H9 (cell line): ENCODE data around the gene C9. TPM values are rescaled to one million over a fixed set of nuclear protein-coding genes. Genes with fewer than 3 reads are reported as not detected.

Experiments
- DNase-seq: peaks from one replicate; pipeline ENCODE4 v3.0.0-alpha.2; 2017
- H2AFZ ChIP-seq: one replicate; pipeline ENCODE4 v1.6.1; 2013; ENCODE audit warnings: mild to moderate bottlenecking, low read length, control low read depth, moderate library complexity
- H2AK5ac ChIP-seq: 2 replicates; pipeline ENCODE4 v1.6.1; 2013; ENCODE audit warnings: low read length, control low read depth, mixed read lengths; ENCODE audit not compliant: insufficient read length
- H2BK120ac ChIP-seq: one replicate; pipeline ENCODE4 v1.6.1; 2013; ENCODE audit warnings: low read depth, mild to moderate bottlenecking, low read length, control low read depth, inconsistent platforms; ENCODE audit not compliant: poor library complexity, severe bottlenecking
- H2BK12ac ChIP-seq: 2 replicates; pipeline ENCODE4 v1.6.1; 2013; ENCODE audit warnings: low read length, control low read depth, mixed read lengths, low read depth; ENCODE audit not compliant: insufficient read length
- H2BK15ac ChIP-seq: 2 replicates; pipeline ENCODE4 v1.6.1; 2013; ENCODE audit warnings: low read depth, low read length, control low read depth
- H2BK20ac ChIP-seq: one replicate; pipeline ENCODE4 v1.6.1; 2013; ENCODE audit warnings: low read depth, mild to moderate bottlenecking, low read length, control low read depth, inconsistent platforms; ENCODE audit not compliant: poor library complexity, severe bottlenecking
- H2BK5ac ChIP-seq: 2 replicates; pipeline ENCODE4 v1.6.1; 2013; ENCODE audit warnings: low read length, control low read depth, mixed read lengths; ENCODE audit not compliant: insufficient read length
- H3K14ac ChIP-seq: 2 replicates; pipeline ENCODE4 v1.6.1; 2013; ENCODE audit warnings: low read length, control low read depth; ENCODE audit not compliant: insufficient read depth
- H3K18ac ChIP-seq: 2 replicates; pipeline ENCODE4 v1.6.1; 2013; ENCODE audit warnings: low read depth, mild to moderate bottlenecking, mixed read lengths, low read length, control low read depth; ENCODE audit not compliant: insufficient read length
- H3K23ac ChIP-seq: 2 replicates; pipeline ENCODE4 v1.6.1; 2013; ENCODE audit warnings: low read length, control low read depth, mixed read lengths, low read depth; ENCODE audit not compliant: insufficient read length
- H3K23me2 ChIP-seq: 2 replicates; pipeline ENCODE4 v1.6.1; 2013; ENCODE audit warnings: low read depth, mild to moderate bottlenecking, mixed read lengths, low read length, control low read depth; ENCODE audit not compliant: insufficient read length, poor library complexity, severe bottlenecking
- H3K27ac ChIP-seq: 2 replicates; pipeline ENCODE4 v1.5.1; 2013; ENCODE audit warnings: low read length, control low read depth, mixed read lengths, low read depth; ENCODE audit not compliant: insufficient read length
- H3K27me3 ChIP-seq: 2 replicates; pipeline ENCODE4 v1.6.1; 2013; ENCODE audit warnings: low read length, control low read depth, inconsistent platforms; ENCODE audit not compliant: insufficient read depth
- H3K4ac ChIP-seq: 2 replicates; pipeline ENCODE4 v1.6.1; 2013; ENCODE audit warnings: low read depth, mild to moderate bottlenecking, control low read depth, inconsistent platforms, low read length, moderate library complexity
- H3K4me1 ChIP-seq: 2 replicates; pipeline ENCODE4 v1.6.1; 2013; ENCODE audit warnings: low read length, control low read depth, inconsistent platforms; ENCODE audit not compliant: insufficient read depth
- H3K4me2 ChIP-seq: 2 replicates; pipeline ENCODE4 v1.6.1; 2013; ENCODE audit warnings: low read length, control low read depth, mixed read lengths; ENCODE audit not compliant: insufficient read length, insufficient read depth
- H3K56ac ChIP-seq: 2 replicates; pipeline ENCODE4 v1.6.1; 2013; ENCODE audit warnings: low read depth, mild to moderate bottlenecking, mixed read lengths, low read length, control low read depth; ENCODE audit not compliant: insufficient read length
- H3K79me1 ChIP-seq: 2 replicates; pipeline ENCODE4 v1.6.1; 2013; ENCODE audit warnings: low read depth, mild to moderate bottlenecking, moderate library complexity, low read length, control low read depth, inconsistent platforms; ENCODE audit not compliant: insufficient read depth, poor library complexity, severe bottlenecking
- H3K79me2 ChIP-seq: 2 replicates; pipeline ENCODE4 v1.6.1; 2013; ENCODE audit warnings: low read length, control low read depth, inconsistent platforms; ENCODE audit not compliant: insufficient read depth
- H3K9ac ChIP-seq: 2 replicates; pipeline ENCODE4 v1.6.1; 2013; ENCODE audit warnings: low read length, control low read depth, mixed read lengths; ENCODE audit not compliant: insufficient read length; ENCODE audit errors: extremely low read depth
- H3K9me3 ChIP-seq: one replicate; pipeline ENCODE4 v1.6.1; 2013; ENCODE audit warnings: low read depth, low read length, inconsistent platforms; ENCODE audit not compliant: control insufficient read depth
- H3T11ph ChIP-seq: one replicate; pipeline ENCODE4 v1.6.1; 2013; ENCODE audit warnings: mild to moderate bottlenecking, low read length, control low read depth, inconsistent platforms
- H4K20me1 ChIP-seq: one replicate; pipeline ENCODE4 v1.6.1; 2013; ENCODE audit not compliant: control insufficient read depth, insufficient read length, insufficient read depth
- H4K5ac ChIP-seq: 2 replicates; pipeline ENCODE4 v1.6.1; 2013; ENCODE audit warnings: low read depth, mild to moderate bottlenecking, mixed read lengths, low read length, control low read depth; ENCODE audit not compliant: insufficient read length
- H4K8ac ChIP-seq: replicated peaks from 2 replicates; pipeline ENCODE4 v1.6.1; 2013; ENCODE audit warnings: low read length, control low read depth, mixed read lengths, low read depth; ENCODE audit not compliant: insufficient read length
- H4K91ac ChIP-seq: 2 replicates; pipeline ENCODE4 v1.6.1; 2013; ENCODE audit warnings: low read depth, mild to moderate bottlenecking, moderate library complexity, mixed read lengths, low read length, control low read depth; ENCODE audit not compliant: insufficient read length
- H3K27ac Mint-ChIP-seq, 3 experiments: 2 replicates in 2 of 3; 3 replicates in 1 of 3; pipeline ENCODE4 v1.8.0; 2020 to 2021; ENCODE audit warnings: mixed read lengths in 3 of 3, mild to moderate bottlenecking in 1 of 3, moderate library complexity in 1 of 3
- H3K27me3 Mint-ChIP-seq: 2 replicates; pipeline ENCODE4 v1.8.0; 2021; ENCODE audit warnings: low read depth, mild to moderate bottlenecking, moderate library complexity, mixed read lengths
- H3K36me3 Mint-ChIP-seq, 3 experiments: 2 replicates in 2 of 3; 3 replicates in 1 of 3; pipeline ENCODE4 v1.8.0; 2020 to 2021; ENCODE audit warnings: low read depth in 3 of 3, mixed read lengths in 3 of 3; ENCODE audit not compliant: insufficient read depth in 1 of 3
- H3K4me1 Mint-ChIP-seq, 2 experiments: 2 replicates each; pipeline ENCODE4 v1.8.0; 2020; ENCODE audit warnings: mixed read lengths in 2 of 2
- H3K4me3 Mint-ChIP-seq, 2 experiments: 2 replicates in 1 of 2; 3 replicates in 1 of 2; pipeline ENCODE4 v1.8.0; 2020 to 2021; ENCODE audit warnings: mild to moderate bottlenecking in 2 of 2, mixed read lengths in 2 of 2, moderate library complexity in 1 of 2
- H3K9me3 Mint-ChIP-seq, 2 experiments: 2 replicates in 1 of 2; 3 replicates in 1 of 2; pipeline ENCODE4 v1.8.0; 2020; ENCODE audit warnings: mild to moderate bottlenecking in 2 of 2, mixed read lengths in 2 of 2, moderate library complexity in 1 of 2
- CTCF ChIP-seq: fragments of 200-600 bp; sonication (generic); conservative IDR thresholded peaks from 3 replicates; pipeline ENCODE4 v1.8.0; 2021; ENCODE audit warnings: antibody characterized with exemption, mild to moderate bottlenecking
- WGBS: extraction: QIAGEN DNeasy Blood & Tissue Kit; methylation state at CpG from one replicate; pipeline ENCODE4 v1.1.7; 2013; ENCODE audit warnings: missing lambda C conversion rate, low lambda C conversion rate, mixed read lengths; ENCODE audit not compliant: insufficient read length; ENCODE audit errors: extremely low coverage; 5-methylcytosine and 5-hydroxymethylcytosine counted together
- total RNA-seq: library from RNA; stranded (reverse); gene quantifications from 2 replicates; pipeline ENCODE4 v1.2.1, GENCODE V29; 2021

The C9 gene
- total RNA-seq, 1 experiment from 2014 or later: not detected

- Histone ChIP-seq H4K5ac (no peak overlapping the region), H3K27ac (no peak overlapping the region), H2BK120ac (no peak overlapping the region), H3K9ac (no peak overlapping the region), H3K4ac (no peak overlapping the region), H2AK5ac (no peak overlapping the region), H4K20me1 (no peaks in the 10 kb centered on the region), H3K56ac (no peak overlapping the region), H3K23me2 (no peaks in the 10 kb centered on the region), H2BK12ac (no peak overlapping the region), H3K79me1 (no peaks in the 10 kb centered on the region), H3K9me3 (no peaks in the 10 kb centered on the region), H4K8ac (no peak overlapping the region), H3K18ac (no peak overlapping the region), H3K27me3 (no peaks in the 10 kb centered on the region), H2BK20ac (no peak overlapping the region), H3K4me2 (no peak overlapping the region), H3K23ac (no peak overlapping the region), H3K4me1 (no peaks in the 10 kb centered on the region; the same call in 1 of the 2 replicates), H2BK5ac (no peak overlapping the region), H3K79me2 (no peaks in the 10 kb centered on the region), H3K14ac (no peak overlapping the region), H2AFZ (no peak overlapping the region), H4K91ac (no peak overlapping the region), H3T11ph (no peak overlapping the region), H2BK15ac (no peak overlapping the region)
- no CpG with 5 or more reads among the region's 4 CpGs for WGBS
- DNase-seq: no peak
- Mint-ChIP-seq H3K27ac (no peak overlapping the region), H3K36me3 (no peaks in the 10 kb centered on the region), H3K9me3 (no peaks in the 10 kb centered on the region), H3K4me3 (no peak overlapping the region), H3K27me3 (no peaks in the 10 kb centered on the region), H3K4me1 (peaks cover 12% of the 10 kb centered on the region in 2 experiments)
- no peak for TF ChIP-seq CTCF
Measured at GRCh38 chr5:39368116-39368515, 3.8 kb upstream of the C9 start.
